Right lobe of liver (tissue), 4 donors: ENCODE results near the gene PPME1.

Experiments used
- CTCF ChIP-seq, 4 donors: fragments of 200-600 bp in 3 of 4; fragments of 450-650 bp in 1 of 4; IDR thresholded peaks; one replicate each; pipeline versions ENCODE4 v1.5.1 to v1.8.0; 2016 to 2022; ENCODE audit warnings: antibody characterized with exemption in 4 of 4, mild to moderate bottlenecking in 2 of 4
- POLR2A ChIP-seq: fragments of 450-650 bp; IDR thresholded peaks from one replicate; pipeline ENCODE4 v1.6.1; 2017; ENCODE audit warnings: antibody characterized with exemption, mild to moderate bottlenecking
- donor health status: DM: no; HTN: no; CAD: no.
- donor health status: DM: no; HTN: no; CAD: no.
- donor health status: DM: no; HTN: yes; CAD: no.

- TF ChIP-seq CTCF (IDR thresholded peaks at IDR 0.05), result no peak
- no peak for TF ChIP-seq POLR2A
These were observed 34.1 kb downstream of the PPME1 start for GRCh38 chr11:74205181-74205580.
